Smooth muscle cell (in vitro differentiated cells): ENCODE data around the gene SNAI3. TPM values are rescaled to one million over a fixed set of nuclear protein-coding genes. Genes with fewer than 3 reads are reported as not detected.

Source experiments
- DNase-seq: peaks from one replicate; lab custom pipeline; 2025; ENCODE audit not compliant: unreplicated experiment; lab: John Stamatoyannopoulos, UW
- H2AFZ ChIP-seq: fragments of 200-600 bp; sonication (generic); 2 replicates; pipeline ENCODE4 v1.6.0; 2016; ENCODE audit warnings: antibody characterized with exemption, low read depth, mild to moderate bottlenecking
- H3F3A ChIP-seq: fragments of 200-600 bp; sonication (generic); 2 replicates; pipeline ENCODE4 v1.6.0; 2017; ENCODE audit warnings: antibody characterized with exemption, low read depth
- H3K27ac ChIP-seq: fragments of 200-600 bp; sonication (generic); 2 replicates; pipeline ENCODE4 v1.5.1; 2016; ENCODE audit warnings: low read depth, mild to moderate bottlenecking
- H3K27me3 ChIP-seq: fragments of 200-600 bp; sonication (generic); 2 replicates; pipeline ENCODE4 v1.6.1; 2016; ENCODE audit warnings: low read depth, mild to moderate bottlenecking
- H3K36me3 ChIP-seq: fragments of 200-600 bp; sonication (generic); 2 replicates; pipeline ENCODE4 v1.5.1; 2016; ENCODE audit warnings: low read depth
- H3K4me1 ChIP-seq: fragments of 200-600 bp; sonication (generic); 2 replicates; pipeline ENCODE4 v1.5.1; 2016; ENCODE audit warnings: low read depth
- H3K4me2 ChIP-seq: fragments of 200-600 bp; sonication (generic); 2 replicates; pipeline ENCODE4 v1.6.0; 2016; ENCODE audit warnings: mild to moderate bottlenecking
- H3K4me3 ChIP-seq: fragments of 200-600 bp; sonication (generic); 2 replicates; pipeline ENCODE4 v1.5.1; 2016; ENCODE audit warnings: mild to moderate bottlenecking
- H3K79me2 ChIP-seq: fragments of 200-600 bp; sonication (generic); 2 replicates; pipeline ENCODE4 v1.6.0; 2016; ENCODE audit warnings: low read depth, mild to moderate bottlenecking
- H3K9ac ChIP-seq: fragments of 200-600 bp; sonication (generic); 2 replicates; pipeline ENCODE4 v1.6.0; 2016; ENCODE audit warnings: low read depth
- H3K9me3 ChIP-seq: fragments of 200-600 bp; sonication (generic); replicated peaks from 2 replicates; pipeline ENCODE4 v1.5.1; 2016; ENCODE audit warnings: low read depth
- H4K20me1 ChIP-seq: fragments of 200-600 bp; sonication (generic); 2 replicates; pipeline ENCODE4 v1.6.0; 2016; ENCODE audit warnings: low read depth
- CTCF ChIP-seq: fragments of 200-600 bp; sonication (generic); IDR thresholded peaks from 2 replicates; pipeline ENCODE4 v1.5.1; 2017; ENCODE audit warnings: borderline replicate concordance, mild to moderate bottlenecking, antibody characterized with exemption; ENCODE audit not compliant: insufficient read depth, poor library complexity, severe bottlenecking
- WGBS: methylation state at CpG from one replicate; pipeline ENCODE4 v1.1.7; 2016; ENCODE audit warnings: low lambda C conversion rate; 5-methylcytosine and 5-hydroxymethylcytosine counted together
- polyA plus RNA-seq: library from polyadenylated mRNA; unstranded; fragments of >200 nt; fragmentation: Nextera tagmentation; extraction: Ambion mirVana; gene quantifications from 2 replicates; pipeline ENCODE4 v1.2.1, GENCODE V29; 2016
- total RNA-seq: library from RNA; depleted of rRNA; stranded (reverse); fragments of >200 nt; gene quantifications from 2 replicates; pipeline ENCODE4 v1.2.3, GENCODE V29; 2014

The SNAI3 gene
- total and polyA plus RNA-seq, 2 experiments from 2014 or later = 0.22 to 1.4 TPM

- Histone ChIP-seq H3K4me3 (no peak overlapping the region), H3K79me2 (no peaks in the 10 kb centered on the region), H3K36me3 (no peaks in the 10 kb centered on the region), H3K9me3 (no peaks in the 10 kb centered on the region), H3K4me1 (no peaks in the 10 kb centered on the region), H2AFZ (no peak overlapping the region), H3K27ac (no peak overlapping the region), H4K20me1 (peaks cover 19% of the 10 kb centered on the region), H3K9ac (no peak overlapping the region), H3F3A (no peaks in the 10 kb centered on the region), H3K27me3 (peaks cover 4% of the 10 kb centered on the region), H3K4me2 (no peak overlapping the region)
- no peak for DNase-seq
- WGBS = 91% methylated on average over 28 of the region's 58 CpGs
- no peak for TF ChIP-seq CTCF
Observed at GRCh38 chr16:88642881-88643643, 43.2 kb downstream of the SNAI3 start.

- Histone ChIP-seq H3K36me3 (no peaks in the 10 kb centered on the region), H3K79me2 (no peaks in the 10 kb centered on the region), H3K4me2 (no peak overlapping the region), H3K4me3 (no peak overlapping the region), H4K20me1 (peaks cover 5% of the 10 kb centered on the region), H3K27me3 (peaks cover 4% of the 10 kb centered on the region), H3F3A (no peaks in the 10 kb centered on the region), H3K4me1 (no peaks in the 10 kb centered on the region), H3K27ac (no peak overlapping the region), H2AFZ (no peak overlapping the region), H3K9ac (no peak overlapping the region), H3K9me3 (no peaks in the 10 kb centered on the region)
- no peak for DNase-seq
- WGBS = 92% methylated on average over 17 of the region's 17 CpGs
- no peak for TF ChIP-seq CTCF
Observed at GRCh38 chr16:88640498-88641247, 45.6 kb downstream of the SNAI3 start.

GRCh38 chr16:88640039-88640495 is 46.2 kb downstream of the SNAI3 start:
- Histone ChIP-seq H3K27ac (no peak overlapping the region), H3K36me3 (no peaks in the 10 kb centered on the region), H3K79me2 (no peaks in the 10 kb centered on the region), H3K9ac (no peak overlapping the region), H3F3A (no peaks in the 10 kb centered on the region), H3K4me3 (no peak overlapping the region), H4K20me1 (no peaks in the 10 kb centered on the region), H3K4me1 (no peaks in the 10 kb centered on the region), H2AFZ (no peak overlapping the region), H3K9me3 (no peaks in the 10 kb centered on the region), H3K4me2 (no peak overlapping the region), H3K27me3 (peaks cover 4% of the 10 kb centered on the region)
- no peak for TF ChIP-seq CTCF
- DNase-seq = no peak
- 90% methylated on average over 13 of the region's 13 CpGs for WGBS
